GM12891 (cell line): ENCODE data around the gene FUS.

Source experiments
- PAX5 ChIP-seq: IDR thresholded peaks from 2 replicates; pipeline ENCODE4 v1.6.1; 2011; ENCODE audit warnings: low read length, moderate library complexity, mild to moderate bottlenecking; ENCODE audit not compliant: insufficient read depth, severe bottlenecking
- POLR2A ChIP-seq: IDR thresholded peaks from 2 replicates; pipeline ENCODE4 v1.6.1; 2011; ENCODE audit warnings: low read depth, low read length, control low read depth
- POLR2AphosphoS5 ChIP-seq: IDR thresholded peaks from 2 replicates; pipeline ENCODE4 v1.6.1; 2011; ENCODE audit warnings: low read depth, low read length, control low read depth
- POU2F2 ChIP-seq: IDR thresholded peaks from 2 replicates; pipeline ENCODE4 v1.6.1; 2011; ENCODE audit warnings: low read depth, mild to moderate bottlenecking, control low read depth, low read length, moderate library complexity
- SPI1 ChIP-seq: IDR thresholded peaks from 2 replicates; pipeline ENCODE4 v1.6.1; 2011; ENCODE audit warnings: low read depth, low read length, control low read depth
- TAF1 ChIP-seq: IDR thresholded peaks from 2 replicates; pipeline ENCODE4 v1.6.1; 2011; ENCODE audit warnings: low read depth, low read length, control low read depth

GRCh38 chr16:31204871-31205666 lies 25.1 kb downstream of the FUS start:
- TF ChIP-seq POLR2AphosphoS5 (no peak), POLR2A (no peak), SPI1 (no peak), TAF1 (no peak), PAX5 (no peak), POU2F2 (no peak)
